Ectodermal cell (in vitro differentiated cells): ENCODE results near the gene GDAP1L1.

Experiments
- H3K27ac ChIP-seq: 2 replicates; pipeline ENCODE4 v1.7.0; 2013; ENCODE audit warnings: mild to moderate bottlenecking, low read depth, low read length; ENCODE audit not compliant: insufficient read depth, poor library complexity, severe bottlenecking
- H3K27me3 ChIP-seq: 2 replicates; pipeline ENCODE4 v1.7.0; 2013; ENCODE audit warnings: mild to moderate bottlenecking, low read length; ENCODE audit not compliant: insufficient read depth, control insufficient read depth, poor library complexity, severe bottlenecking
- H3K36me3 ChIP-seq: one replicate; pipeline ENCODE4 v1.7.0; 2013; ENCODE audit warnings: low read length; ENCODE audit not compliant: control insufficient read depth, insufficient read depth
- H3K4me1 ChIP-seq: one replicate; pipeline ENCODE4 v1.7.0; 2013; ENCODE audit warnings: low read length; ENCODE audit not compliant: control insufficient read depth, insufficient read depth
- H3K4me3 ChIP-seq: 2 replicates; pipeline ENCODE4 v1.7.0; 2013; ENCODE audit warnings: low read depth, low read length, control low read depth; ENCODE audit not compliant: insufficient read depth
- H3K9me3 ChIP-seq: 2 replicates; pipeline ENCODE4 v1.7.0; 2013; ENCODE audit warnings: mild to moderate bottlenecking, low read length, moderate library complexity; ENCODE audit not compliant: control insufficient read depth
- WGBS, 2 experiments: methylation state at CpG; one replicate each; pipeline ENCODE4 v1.1.7; 2013; ENCODE audit warnings: missing lambda C conversion rate in 2 of 2; 5-methylcytosine and 5-hydroxymethylcytosine counted together

GDAP1L1 gene

GRCh38 chr20:44219170-44219730 is 27.9 kb upstream of the GDAP1L1 start:
- Histone ChIP-seq H3K27ac (no peak overlapping the region), H3K36me3 (no peaks in the 10 kb centered on the region), H3K4me1 (no peaks in the 10 kb centered on the region), H3K4me3 (no peak overlapping the region), H3K9me3 (no peaks in the 10 kb centered on the region), H3K27me3 (no peaks in the 10 kb centered on the region)
- WGBS, 2 experiments = 61 to 64% methylated on average over 4 to 5 of the region's 5 CpGs

DNA sequence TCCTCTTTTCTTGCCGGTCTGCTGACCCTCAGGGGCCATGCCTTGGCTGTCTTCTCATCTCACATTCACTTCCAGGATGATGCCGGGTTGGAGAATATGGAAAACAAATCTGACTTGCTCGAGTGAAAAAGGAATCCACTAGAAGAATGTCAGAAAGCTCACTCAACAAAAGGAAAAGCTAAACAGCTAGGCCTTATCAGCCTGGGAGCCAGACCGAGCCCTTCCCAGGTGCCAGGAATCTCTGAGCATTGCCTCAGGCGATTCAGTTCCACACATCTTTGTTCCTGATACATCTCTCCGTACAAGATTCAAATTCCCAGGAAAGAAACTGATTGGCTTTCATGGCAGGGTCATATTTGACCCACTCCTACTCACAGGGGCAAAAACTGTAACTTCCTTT is 27.3 kb upstream of the GDAP1L1 start:
- Histone ChIP-seq H3K4me3 (no peak overlapping the region), H3K4me1 (no peaks in the 10 kb centered on the region), H3K27ac (no peak overlapping the region), H3K36me3 (no peaks in the 10 kb centered on the region), H3K9me3 (no peaks in the 10 kb centered on the region), H3K27me3 (no peaks in the 10 kb centered on the region)
- WGBS, 2 experiments = 67 to 70% methylated on average over 6 of the region's 6 CpGs

DNA sequence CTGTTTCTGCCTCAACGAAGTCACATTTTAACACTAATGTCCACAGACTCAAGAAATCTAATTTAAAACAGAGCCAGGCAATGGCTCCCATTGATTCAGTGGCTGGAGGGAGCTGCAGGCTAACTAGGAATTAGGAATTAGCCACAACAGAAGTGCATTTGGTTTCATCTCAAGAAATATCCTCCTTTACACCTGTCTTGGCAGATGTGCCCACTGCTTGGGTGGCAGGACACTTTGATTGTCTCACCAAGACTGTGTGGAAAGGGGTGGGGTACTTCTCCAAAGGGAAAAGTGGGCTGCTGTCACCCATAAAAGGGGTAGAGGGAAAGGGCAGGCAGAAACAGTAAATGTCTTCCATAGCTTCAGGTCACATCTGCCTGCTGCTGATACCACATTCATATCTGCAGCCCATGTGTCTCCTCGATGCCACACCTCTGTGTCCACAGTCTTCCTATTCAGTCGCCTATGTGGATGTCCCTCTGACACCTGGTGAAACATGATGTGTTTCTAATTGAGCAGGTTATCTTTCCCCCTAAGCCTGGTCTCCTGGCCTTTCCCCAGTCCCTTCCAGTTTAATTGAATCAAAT is 25.6 kb upstream of the GDAP1L1 start:
- Histone ChIP-seq H3K4me1 (no peaks in the 10 kb centered on the region), H3K27ac (no peak overlapping the region), H3K27me3 (no peaks in the 10 kb centered on the region), H3K36me3 (no peaks in the 10 kb centered on the region), H3K4me3 (no peak overlapping the region), H3K9me3 (no peaks in the 10 kb centered on the region)
- WGBS, 2 experiments = 90 to 96% methylated on average over 3 of the region's 3 CpGs

DNA sequence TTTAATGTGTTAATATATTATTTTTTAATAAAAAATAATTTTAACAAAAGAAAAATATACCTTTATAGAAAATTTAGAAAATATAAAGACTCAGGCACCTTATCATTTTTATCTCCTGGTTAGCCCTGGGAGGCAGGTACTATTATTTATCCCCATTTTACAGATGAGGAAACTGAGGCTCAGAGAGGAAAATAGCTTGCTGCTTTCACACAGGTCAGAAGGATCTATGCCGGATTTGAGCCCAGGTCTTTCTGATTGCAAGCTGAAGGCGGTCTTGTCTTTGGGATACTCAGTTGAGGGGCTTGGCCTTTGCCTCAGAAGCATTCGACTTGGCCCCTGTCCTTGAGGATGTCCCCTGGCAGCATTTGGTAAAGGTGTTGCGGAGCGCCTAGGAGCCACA is 25.1 kb upstream of the GDAP1L1 start:
- no peaks in the 10 kb centered on the region for H3K36me3 ChIP-seq
- H3K4me1 ChIP-seq = no peaks in the 10 kb centered on the region
- WGBS, 2 experiments = 89 to 95% methylated on average over 5 of the region's 5 CpGs
- H3K4me3 ChIP-seq = no peak overlapping the region
- H3K9me3 ChIP-seq = no peaks in the 10 kb centered on the region
- no peaks in the 10 kb centered on the region for H3K27me3 ChIP-seq
- H3K27ac ChIP-seq = no peak overlapping the region

DNA sequence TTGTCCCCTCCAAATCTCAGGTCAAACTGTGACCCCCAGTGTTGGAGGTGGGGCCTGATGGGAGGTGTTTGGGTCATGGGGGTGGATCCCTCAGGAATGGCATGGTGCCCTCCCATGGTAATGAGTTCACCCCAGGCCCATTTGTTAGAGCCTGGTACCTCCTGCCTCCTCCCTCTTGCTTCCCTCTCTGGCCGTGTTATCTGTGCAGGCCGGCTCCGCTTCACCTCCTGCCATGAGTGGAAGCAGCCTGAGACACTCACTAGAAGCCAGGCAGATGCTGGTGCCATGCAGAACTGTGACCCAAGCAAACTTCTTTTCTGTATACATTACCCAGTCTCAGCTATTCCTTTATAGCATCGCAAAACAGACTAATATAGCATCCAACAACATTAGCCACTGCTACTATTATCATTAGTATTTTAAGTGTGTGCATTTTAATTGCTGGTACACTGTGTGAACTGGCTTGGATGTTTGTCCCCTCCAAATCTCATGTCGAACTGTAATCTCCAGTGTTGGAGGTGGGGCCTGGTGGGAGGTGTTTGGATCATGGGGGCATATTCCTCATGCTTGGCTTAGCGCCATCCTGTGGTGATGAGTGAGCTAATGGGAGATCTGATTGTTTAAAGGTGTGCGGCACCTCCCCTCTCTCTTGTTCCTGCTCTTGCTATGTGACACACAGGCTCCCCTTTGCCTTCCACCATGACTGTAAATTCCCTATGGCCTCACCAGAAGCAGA is 24.3 kb upstream of the GDAP1L1 start:
- H3K9me3 ChIP-seq = no peaks in the 10 kb centered on the region
- WGBS, 2 experiments = 73% methylated on average over 7 of the region's 7 CpGs

GRCh38 chr20:44223721-44224120 is 23.4 kb upstream of the GDAP1L1 start:
- no peaks in the 10 kb centered on the region for H3K9me3 ChIP-seq
- no peaks in the 10 kb centered on the region for H3K36me3 ChIP-seq
- no peak overlapping the region for H3K27ac ChIP-seq
- WGBS, 2 experiments = 94% methylated on average over 5 of the region's 5 CpGs
- no peak overlapping the region for H3K4me3 ChIP-seq
- no peaks in the 10 kb centered on the region for H3K4me1 ChIP-seq
- H3K27me3 ChIP-seq = no peaks in the 10 kb centered on the region

More for the DNA sequence above, 24.3 kb upstream of the GDAP1L1 start:
- Histone ChIP-seq H3K4me1 (no peaks in the 10 kb centered on the region), H3K4me3 (no peak overlapping the region), H3K27me3 (no peaks in the 10 kb centered on the region), H3K36me3 (no peaks in the 10 kb centered on the region), H3K27ac (no peak overlapping the region)

DNA sequence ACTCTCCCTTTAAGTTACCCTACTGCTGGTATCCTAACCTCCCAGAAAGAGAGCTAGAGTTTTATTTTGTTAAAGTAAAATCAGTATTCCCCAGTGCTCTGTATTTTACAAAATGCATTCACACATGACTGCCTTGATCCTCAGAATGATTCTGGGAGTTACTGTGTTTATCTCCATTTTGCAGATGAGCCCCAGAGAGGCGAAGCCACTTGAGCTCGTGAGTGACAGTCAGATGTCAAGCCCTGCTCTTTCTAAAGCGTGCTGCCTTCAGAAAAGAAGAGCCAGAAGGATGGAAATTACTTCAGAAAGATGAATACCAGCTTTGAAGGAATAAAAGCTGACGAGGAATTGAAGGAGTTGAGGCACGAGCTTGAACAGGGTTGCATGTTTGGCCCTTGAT is 22.5 kb upstream of the GDAP1L1 start:
- H3K27me3 ChIP-seq = no peaks in the 10 kb centered on the region
- no peaks in the 10 kb centered on the region for H3K4me1 ChIP-seq
- no peak overlapping the region for H3K27ac ChIP-seq
- WGBS, 2 experiments = 92 to 97% methylated on average over 5 of the region's 5 CpGs
- no peaks in the 10 kb centered on the region for H3K36me3 ChIP-seq
- H3K9me3 ChIP-seq = no peaks in the 10 kb centered on the region
- H3K4me3 ChIP-seq = no peak overlapping the region

DNA sequence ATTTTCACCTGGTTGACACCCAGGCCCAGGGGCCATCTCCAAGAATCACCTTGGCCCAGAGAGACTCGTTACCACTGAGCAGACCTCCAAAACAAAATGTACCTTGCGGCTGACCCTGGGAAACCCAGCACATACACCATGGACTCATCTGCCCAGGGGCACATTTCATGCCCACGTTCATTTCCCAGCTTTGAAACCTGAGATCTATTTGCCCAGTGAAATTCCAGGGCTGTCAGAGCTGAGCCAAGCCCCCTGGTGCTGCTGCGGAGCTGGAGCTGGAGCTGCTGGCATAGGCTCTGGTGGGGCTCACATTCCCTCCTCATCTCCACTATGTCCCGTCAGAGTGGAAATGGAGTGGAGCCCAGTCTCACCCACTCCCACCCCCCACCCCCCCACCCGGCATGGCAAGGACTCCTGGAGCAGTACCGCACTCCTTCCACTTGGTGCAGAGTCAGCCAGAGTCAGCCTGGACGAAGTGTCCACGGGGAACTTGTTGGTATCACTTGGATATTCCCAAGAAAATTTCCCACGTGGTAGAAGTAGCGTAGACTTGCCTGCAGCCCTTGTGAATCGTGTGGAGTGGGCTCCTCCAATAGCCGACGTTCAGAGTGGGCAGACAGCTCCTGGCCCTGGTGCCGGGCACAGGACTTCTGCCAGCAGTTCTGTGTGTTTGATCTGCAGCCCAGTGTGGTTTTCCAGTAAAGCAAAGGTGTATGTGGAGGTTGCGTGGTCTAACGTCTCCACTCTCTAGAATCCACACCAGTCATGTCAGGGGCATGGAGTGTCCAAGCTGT is 18.4 kb upstream of the GDAP1L1 start:
- Histone ChIP-seq H3K4me3 (no peak overlapping the region), H3K27me3 (no peaks in the 10 kb centered on the region), H3K4me1 (peaks cover 10% of the 10 kb centered on the region), H3K27ac (no peak overlapping the region), H3K9me3 (no peaks in the 10 kb centered on the region), H3K36me3 (no peaks in the 10 kb centered on the region)
- WGBS, 2 experiments = 79 to 82% methylated on average over 16 of the region's 17 CpGs

DNA sequence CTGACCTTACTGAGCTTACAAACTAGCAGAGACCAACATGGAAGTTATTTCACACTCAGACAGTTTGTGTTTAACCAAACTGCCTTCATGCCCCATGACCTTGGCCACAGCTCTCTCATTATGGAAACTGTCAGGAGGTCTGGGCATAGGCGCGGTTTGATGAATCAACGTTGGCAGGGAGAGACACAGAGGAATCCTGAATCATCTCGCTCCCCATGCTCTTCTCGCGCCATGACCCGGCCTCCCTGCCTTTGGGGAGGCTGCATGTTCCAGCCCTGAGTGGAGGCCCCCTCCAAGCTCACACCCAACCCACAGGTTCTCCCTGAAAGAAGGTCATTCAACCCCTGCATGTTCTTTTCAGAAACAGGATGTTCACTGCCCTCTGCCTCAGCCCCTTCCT is 15.9 kb upstream of the GDAP1L1 start:
- 91% methylated on average over 7 of the region's 7 CpGs for WGBS, 2 experiments
- H3K9me3 ChIP-seq = no peaks in the 10 kb centered on the region
- no peak overlapping the region for H3K4me3 ChIP-seq

More for the DNA sequence above, 15.9 kb upstream of the GDAP1L1 start:
- Histone ChIP-seq H3K27ac (no peak overlapping the region), H3K36me3 (no peaks in the 10 kb centered on the region), H3K4me1 (peaks cover 10% of the 10 kb centered on the region), H3K27me3 (no peaks in the 10 kb centered on the region)
